ENCODE measurements around the gene RBPJL. TPM values are rescaled to one million over a fixed set of nuclear protein-coding genes. Genes with fewer than 3 reads are reported as not detected.

The RBPJL gene
- total and polyA plus RNA-seq, 2 of the 13 experiments (the other 11 are each of a cell fraction or from before 2014, with no cell fraction given), result not detected

DNA sequence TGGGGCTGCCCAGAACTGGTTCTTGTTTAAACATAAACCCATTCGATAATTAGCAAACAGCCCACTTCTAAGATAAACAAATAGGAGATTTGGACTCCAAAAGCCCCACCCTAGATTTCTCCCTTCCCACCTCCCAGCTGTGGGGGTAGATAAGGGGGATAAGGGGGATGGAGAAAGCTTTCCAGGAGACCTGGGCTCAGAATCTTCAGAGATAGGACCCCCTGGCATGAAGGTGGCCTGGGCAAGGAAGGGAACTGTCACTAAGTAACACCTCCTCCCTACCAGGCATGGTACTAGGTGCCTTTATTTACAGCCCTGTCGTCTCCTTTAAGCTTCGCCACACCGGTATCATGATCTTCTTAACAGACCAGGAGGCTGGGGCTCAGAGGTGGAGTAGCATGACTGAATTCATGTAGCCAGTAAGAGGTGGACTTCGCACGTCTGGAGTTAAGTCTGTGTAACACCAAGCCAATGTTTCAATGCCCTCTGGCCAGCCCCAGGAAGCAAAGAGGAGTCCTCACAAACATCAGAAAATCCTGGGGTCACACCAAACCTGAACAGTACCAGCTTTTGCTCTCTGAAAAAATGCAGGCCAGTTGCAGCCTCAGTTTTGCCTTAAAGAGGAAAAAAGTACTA lies 37.0 kb downstream of the RBPJL start (continued):
- TF ChIP-seq, protein P1, sequence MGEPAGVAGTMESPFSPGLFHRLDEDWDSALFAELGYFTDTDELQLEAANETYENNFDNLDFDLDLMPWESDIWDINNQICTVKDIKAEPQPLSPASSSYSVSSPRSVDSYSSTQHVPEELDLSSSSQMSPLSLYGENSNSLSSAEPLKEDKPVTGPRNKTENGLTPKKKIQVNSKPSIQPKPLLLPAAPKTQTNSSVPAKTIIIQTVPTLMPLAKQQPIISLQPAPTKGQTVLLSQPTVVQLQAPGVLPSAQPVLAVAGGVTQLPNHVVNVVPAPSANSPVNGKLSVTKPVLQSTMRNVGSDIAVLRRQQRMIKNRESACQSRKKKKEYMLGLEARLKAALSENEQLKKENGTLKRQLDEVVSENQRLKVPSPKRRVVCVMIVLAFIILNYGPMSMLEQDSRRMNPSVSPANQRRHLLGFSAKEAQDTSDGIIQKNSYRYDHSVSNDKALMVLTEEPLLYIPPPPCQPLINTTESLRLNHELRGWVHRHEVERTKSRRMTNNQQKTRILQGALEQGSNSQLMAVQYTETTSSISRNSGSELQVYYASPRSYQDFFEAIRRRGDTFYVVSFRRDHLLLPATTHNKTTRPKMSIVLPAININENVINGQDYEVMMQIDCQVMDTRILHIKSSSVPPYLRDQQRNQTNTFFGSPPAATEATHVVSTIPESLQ (CRISPR knock-in tag; conservative IDR thresholded peaks at IDR 0.05), result peak; percentile 43; the same call in 1 of the 2 replicates
- TF ChIP-seq MIER3 (CRISPR knock-in tag; IDR thresholded peaks at IDR 0.05; ENCODE audit: borderline replicate concordance), result no peak
- no peak; the same call in 1 of the 2 replicates for TF ChIP-seq ARNTL (CRISPR knock-in tag; IDR thresholded peaks at IDR 0.05)
- peak; percentile 67; the same call in 1 of the 2 replicates for TF ChIP-seq ZNF747 (CRISPR knock-in tag; IDR thresholded peaks at IDR 0.05; ENCODE audit: borderline replicate concordance)
- TF ChIP-seq SMAD3 (CRISPR knock-in tag; IDR thresholded peaks at IDR 0.05), result 0 out of 2 replicates have a peak, but pooled peaks have one; percentile 13
- TF ChIP-seq ASH2L (IDR thresholded peaks at IDR 0.05; ENCODE audit: insufficient read length, low read depth, low read length), result peak; percentile 83
- TF ChIP-seq CREB1 (IDR thresholded peaks at IDR 0.05), result no peak
- TF ChIP-seq CREB1 (CRISPR knock-in tag; IDR thresholded peaks at IDR 0.05), result 0 out of 2 replicates have a peak, but pooled peaks have one; percentile 32
- TF ChIP-seq ZSCAN29 (CRISPR knock-in tag; conservative IDR thresholded peaks at IDR 0.05), result peak; percentile 85; the same call in 1 of the 2 replicates
- TF ChIP-seq HNF4G (IDR thresholded peaks at IDR 0.05; ENCODE audit: borderline replicate concordance, low read depth, low read length), result peak; percentile 73
- TF ChIP-seq HNF4G (CRISPR knock-in tag; IDR thresholded peaks at IDR 0.05; ENCODE audit: borderline replicate concordance, low read depth), result peak; percentile 55; the same call in 1 of the 2 replicates
- TF ChIP-seq, protein P2, sequence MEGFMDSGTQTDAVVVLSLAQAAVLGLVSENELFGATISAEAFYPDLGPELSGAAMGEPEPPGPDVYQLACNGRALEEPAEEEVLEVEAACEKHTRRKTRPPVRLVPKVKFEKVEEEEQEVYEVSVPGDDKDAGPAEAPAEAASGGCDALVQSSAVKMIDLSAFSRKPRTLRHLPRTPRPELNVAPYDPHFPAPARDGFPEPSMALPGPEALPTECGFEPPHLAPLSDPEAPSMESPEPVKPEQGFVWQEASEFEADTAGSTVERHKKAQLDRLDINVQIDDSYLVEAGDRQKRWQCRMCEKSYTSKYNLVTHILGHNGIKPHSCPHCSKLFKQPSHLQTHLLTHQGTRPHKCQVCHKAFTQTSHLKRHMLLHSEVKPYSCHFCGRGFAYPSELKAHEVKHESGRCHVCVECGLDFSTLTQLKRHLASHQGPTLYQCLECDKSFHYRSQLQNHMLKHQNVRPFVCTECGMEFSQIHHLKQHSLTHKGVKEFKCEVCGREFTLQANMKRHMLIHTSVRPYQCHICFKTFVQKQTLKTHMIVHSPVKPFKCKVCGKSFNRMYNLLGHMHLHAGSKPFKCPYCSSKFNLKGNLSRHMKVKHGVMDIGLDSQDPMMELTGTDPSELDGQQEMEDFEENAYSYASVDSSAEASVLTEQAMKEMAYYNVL (CRISPR knock-in tag; IDR thresholded peaks at IDR 0.05; ENCODE audit: borderline replicate concordance), result peak; percentile 8; the same call in 1 of the 2 replicates
- TF ChIP-seq ESRRA (CRISPR knock-in tag; IDR thresholded peaks at IDR 0.05; ENCODE audit: low read depth), result peak; percentile 19; the same call in 1 of the 2 replicates
- TF ChIP-seq, protein P3, sequence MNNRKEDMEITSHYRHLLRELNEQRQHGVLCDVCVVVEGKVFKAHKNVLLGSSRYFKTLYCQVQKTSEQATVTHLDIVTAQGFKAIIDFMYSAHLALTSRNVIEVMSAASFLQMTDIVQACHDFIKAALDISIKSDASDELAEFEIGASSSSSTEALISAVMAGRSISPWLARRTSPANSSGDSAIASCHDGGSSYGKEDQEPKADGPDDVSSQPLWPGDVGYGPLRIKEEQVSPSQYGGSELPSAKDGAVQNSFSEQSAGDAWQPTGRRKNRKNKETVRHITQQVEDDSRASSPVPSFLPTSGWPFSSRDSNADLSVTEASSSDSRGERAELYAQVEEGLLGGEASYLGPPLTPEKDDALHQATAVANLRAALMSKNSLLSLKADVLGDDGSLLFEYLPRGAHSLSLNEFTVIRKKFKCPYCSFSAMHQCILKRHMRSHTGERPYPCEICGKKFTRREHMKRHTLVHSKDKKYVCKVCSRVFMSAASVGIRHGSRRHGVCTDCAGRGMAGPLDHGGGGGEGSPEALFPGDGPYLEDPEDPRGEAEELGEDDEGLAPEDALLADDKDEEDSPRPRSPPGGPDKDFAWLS (CRISPR knock-in tag; IDR thresholded peaks at IDR 0.05; ENCODE audit: borderline replicate concordance), result peak; percentile 89; the same call in 1 of the 2 replicates
- TF ChIP-seq, protein P4, sequence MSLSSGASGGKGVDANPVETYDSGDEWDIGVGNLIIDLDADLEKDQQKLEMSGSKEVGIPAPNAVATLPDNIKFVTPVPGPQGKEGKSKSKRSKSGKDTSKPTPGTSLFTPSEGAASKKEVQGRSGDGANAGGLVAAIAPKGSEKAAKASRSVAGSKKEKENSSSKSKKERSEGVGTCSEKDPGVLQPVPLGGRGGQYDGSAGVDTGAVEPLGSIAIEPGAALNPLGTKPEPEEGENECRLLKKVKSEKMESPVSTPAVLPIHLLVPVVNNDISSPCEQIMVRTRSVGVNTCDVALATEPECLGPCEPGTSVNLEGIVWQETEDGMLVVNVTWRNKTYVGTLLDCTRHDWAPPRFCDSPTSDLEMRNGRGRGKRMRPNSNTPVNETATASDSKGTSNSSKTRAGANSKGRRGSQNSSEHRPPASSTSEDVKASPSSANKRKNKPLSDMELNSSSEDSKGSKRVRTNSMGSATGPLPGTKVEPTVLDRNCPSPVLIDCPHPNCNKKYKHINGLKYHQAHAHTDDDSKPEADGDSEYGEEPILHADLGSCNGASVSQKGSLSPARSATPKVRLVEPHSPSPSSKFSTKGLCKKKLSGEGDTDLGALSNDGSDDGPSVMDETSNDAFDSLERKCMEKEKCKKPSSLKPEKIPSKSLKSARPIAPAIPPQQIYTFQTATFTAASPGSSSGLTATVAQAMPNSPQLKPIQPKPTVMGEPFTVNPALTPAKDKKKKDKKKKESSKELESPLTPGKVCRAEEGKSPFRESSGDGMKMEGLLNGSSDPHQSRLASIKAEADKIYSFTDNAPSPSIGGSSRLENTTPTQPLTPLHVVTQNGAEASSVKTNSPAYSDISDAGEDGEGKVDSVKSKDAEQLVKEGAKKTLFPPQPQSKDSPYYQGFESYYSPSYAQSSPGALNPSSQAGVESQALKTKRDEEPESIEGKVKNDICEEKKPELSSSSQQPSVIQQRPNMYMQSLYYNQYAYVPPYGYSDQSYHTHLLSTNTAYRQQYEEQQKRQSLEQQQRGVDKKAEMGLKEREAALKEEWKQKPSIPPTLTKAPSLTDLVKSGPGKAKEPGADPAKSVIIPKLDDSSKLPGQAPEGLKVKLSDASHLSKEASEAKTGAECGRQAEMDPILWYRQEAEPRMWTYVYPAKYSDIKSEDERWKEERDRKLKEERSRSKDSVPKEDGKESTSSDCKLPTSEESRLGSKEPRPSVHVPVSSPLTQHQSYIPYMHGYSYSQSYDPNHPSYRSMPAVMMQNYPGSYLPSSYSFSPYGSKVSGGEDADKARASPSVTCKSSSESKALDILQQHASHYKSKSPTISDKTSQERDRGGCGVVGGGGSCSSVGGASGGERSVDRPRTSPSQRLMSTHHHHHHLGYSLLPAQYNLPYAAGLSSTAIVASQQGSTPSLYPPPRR (CRISPR knock-in tag; IDR thresholded peaks at IDR 0.05; ENCODE audit: borderline replicate concordance), result peak; percentile 57; the same call in 1 of the 2 replicates
- 0 out of 2 replicates have a peak, but pooled peaks have one; percentile 15 for TF ChIP-seq DMAP1 (CRISPR knock-in tag; IDR thresholded peaks at IDR 0.05)
- 0 out of 2 replicates have a peak, but pooled peaks have one; percentile 10 for TF ChIP-seq CEBPB (IDR thresholded peaks at IDR 0.05; ENCODE audit: borderline replicate concordance, low read depth, low read length)
- TF ChIP-seq ISL2 (CRISPR knock-in tag; IDR thresholded peaks at IDR 0.05), result no peak; the same call in 1 of the 2 replicates

Measured in HepG2 (cell line).